Measurements from ENCODE around the gene SCG5. TPM values are rescaled to one million over a fixed set of nuclear protein-coding genes. Genes with fewer than 3 reads are reported as not detected.

SCG5 gene
- total RNA-seq, 2 experiments from 2014 or later: 3.5 to 4.3 TPM

DNA sequence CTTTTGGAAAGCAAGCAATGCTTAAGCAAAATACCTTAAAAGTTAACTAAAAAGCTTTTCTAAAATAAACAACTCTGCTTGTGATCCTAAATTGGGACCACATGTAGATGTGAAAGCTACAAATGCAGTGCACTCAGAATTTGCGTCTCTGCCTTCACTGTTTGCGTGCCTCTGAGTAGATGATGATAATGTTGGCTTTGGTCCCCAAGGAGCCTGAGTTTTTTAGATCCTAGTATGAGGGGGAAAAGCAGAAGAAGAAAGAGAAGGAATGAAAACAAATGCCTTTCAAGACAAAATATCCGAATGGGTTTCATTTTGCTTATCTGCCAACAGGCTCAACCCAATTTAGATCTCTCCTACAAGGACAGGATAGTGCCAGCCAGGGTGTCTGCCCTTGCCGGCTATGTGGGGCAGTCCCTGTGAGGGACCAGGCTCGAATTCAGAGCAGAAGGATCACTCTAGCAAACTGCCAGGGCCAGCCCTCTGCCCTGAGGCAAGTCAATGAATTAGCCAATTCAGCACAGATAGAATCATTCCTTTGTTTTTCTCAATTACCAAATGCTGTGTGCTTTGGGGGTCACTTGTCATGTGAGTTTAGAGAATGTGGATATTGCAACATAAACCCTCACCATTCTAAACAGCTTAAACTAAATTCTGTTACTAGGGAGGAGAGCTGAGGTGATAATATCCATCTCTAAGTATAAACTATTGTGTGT lies 28.5 kb downstream of the SCG5 start:
- Mint-ChIP-seq H3K9me3 (ENCODE audit: low read depth) (no peaks in the 10 kb centered on the region), H3K27ac (no peak overlapping the region), H3K4me1 (no peaks in the 10 kb centered on the region), H3K36me3 (peaks cover 1% of the 10 kb centered on the region), H3K27me3 (no peaks in the 10 kb centered on the region), H3K4me3 (no peak overlapping the region)
- no peak for DNase-seq
- CTCF ChIA-PET: no interaction called here
- no peak for ATAC-seq

DNA sequence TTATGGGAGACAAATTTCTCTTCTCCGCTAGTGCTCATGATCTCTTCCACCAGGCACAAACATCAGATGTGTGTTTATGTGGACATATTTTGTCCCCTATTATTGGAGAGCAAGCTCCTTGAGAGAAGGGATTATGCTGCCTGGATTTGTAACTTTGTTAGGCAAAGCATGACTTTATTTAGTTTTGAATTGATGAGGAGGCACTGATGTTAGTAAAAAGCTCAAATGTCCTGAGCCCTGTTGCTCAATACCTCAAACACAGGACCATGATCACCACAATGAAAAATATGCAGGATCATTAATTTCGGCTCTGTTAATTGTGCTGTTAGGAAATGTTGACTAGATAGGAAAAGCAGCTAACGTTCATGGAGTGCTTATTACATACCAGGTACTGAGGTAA lies 29.1 kb downstream of the SCG5 start:
- CTCF ChIA-PET: interaction anchor here (1.4 kb wide), 1 partner anchor 20 kb away, joined by 3 read pairs; no protein-coding TSS in a partner anchor
- peaks cover 1% of the 10 kb centered on the region for H3K36me3 Mint-ChIP-seq
- no peak overlapping the region for H3K4me3 Mint-ChIP-seq
- no peaks in the 10 kb centered on the region for H3K9me3 Mint-ChIP-seq (ENCODE audit: low read depth)
- no peaks in the 10 kb centered on the region for H3K27me3 Mint-ChIP-seq
- no peaks in the 10 kb centered on the region for H3K4me1 Mint-ChIP-seq
- no peak for ATAC-seq
- no peak for DNase-seq
- no peak overlapping the region for H3K27ac Mint-ChIP-seq

DNA sequence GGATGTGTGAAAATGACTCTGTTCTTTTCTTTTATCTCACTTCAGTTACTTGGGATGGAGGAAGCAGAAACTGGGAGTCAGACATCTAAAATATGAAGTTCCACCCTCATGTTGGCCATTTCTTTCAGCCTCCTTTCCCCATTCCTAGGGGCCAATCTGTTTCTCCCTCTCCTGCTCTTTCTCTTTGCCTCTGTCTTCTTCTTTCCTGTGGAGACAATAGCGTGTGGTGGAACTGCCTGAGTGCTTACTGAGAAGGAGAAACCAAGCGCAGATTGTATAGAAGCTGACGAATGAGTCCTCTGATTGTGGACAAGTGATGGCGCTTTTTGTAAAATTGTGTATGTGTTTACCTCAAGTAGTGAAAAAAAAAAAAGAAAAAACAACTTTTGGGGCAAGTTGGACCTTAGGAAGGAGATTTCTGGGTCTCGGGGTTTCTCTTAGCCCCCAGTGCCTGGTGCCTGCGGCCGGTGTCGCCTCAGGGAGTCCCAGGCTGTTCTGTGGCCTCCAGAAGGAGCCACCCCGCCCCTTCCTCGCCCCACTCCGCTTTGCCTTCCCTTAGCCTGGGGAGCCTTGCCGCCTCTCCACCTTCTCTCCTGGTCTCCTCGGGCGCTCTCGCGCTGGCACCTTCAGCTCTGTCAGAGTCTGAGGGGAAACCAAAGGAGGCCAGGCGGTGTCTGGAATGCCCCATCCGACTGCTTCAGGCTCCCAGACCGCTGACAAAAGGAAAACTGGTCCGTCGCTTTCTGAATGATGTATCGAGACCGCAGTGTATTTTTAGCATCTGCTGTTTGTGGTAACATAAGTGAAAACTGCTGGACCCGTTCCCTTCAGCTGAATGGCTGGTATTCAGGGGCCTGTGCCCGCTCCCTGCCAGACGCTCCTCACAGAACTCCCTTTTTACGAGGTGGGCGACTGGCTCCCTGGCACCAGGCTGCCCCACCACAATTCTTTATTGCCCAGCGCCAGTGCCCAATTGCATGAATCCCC lies 30.1 kb downstream of the SCG5 start:
- no peak for ATAC-seq
- Mint-ChIP-seq H3K9me3 (ENCODE audit: low read depth) (no peaks in the 10 kb centered on the region), H3K36me3 (peaks cover 1% of the 10 kb centered on the region), H3K4me1 (no peaks in the 10 kb centered on the region), H3K27me3 (no peaks in the 10 kb centered on the region), H3K27ac (no peak overlapping the region), H3K4me3 (no peak overlapping the region)
- no peak for DNase-seq
- CTCF ChIA-PET: interaction anchor here (0.9 to 1.4 kb wide), 2 partner anchors 21 to 173 kb away, joined by 3 read pairs; no protein-coding TSS in a partner anchor

GRCh38 chr15:32674681-32675080 lies 33.2 kb downstream of the SCG5 start:
- no peak for ATAC-seq

GRCh38 chr15:32675466-32675865 lies 34.0 kb downstream of the SCG5 start:
- no peaks in the 10 kb centered on the region for H3K4me1 Mint-ChIP-seq
- CTCF ChIA-PET: no interaction called here
- DNase-seq: no peak
- no peaks in the 10 kb centered on the region for H3K36me3 Mint-ChIP-seq
- H3K27ac Mint-ChIP-seq: no peak overlapping the region
- H3K9me3 Mint-ChIP-seq (ENCODE audit: low read depth): no peaks in the 10 kb centered on the region
- H3K27me3 Mint-ChIP-seq: no peaks in the 10 kb centered on the region
- ATAC-seq: no peak
- H3K4me3 Mint-ChIP-seq: no peak overlapping the region

More at GRCh38 chr15:32674681-32675080, 33.2 kb downstream of the SCG5 start:
- Mint-ChIP-seq H3K27ac (no peak overlapping the region), H3K4me1 (no peaks in the 10 kb centered on the region), H3K36me3 (no peaks in the 10 kb centered on the region), H3K4me3 (no peak overlapping the region), H3K27me3 (no peaks in the 10 kb centered on the region), H3K9me3 (ENCODE audit: low read depth) (no peaks in the 10 kb centered on the region)
- DNase-seq: no peak
- CTCF ChIA-PET: no interaction called here

- H3K9me3 Mint-ChIP-seq (ENCODE audit: low read depth): no peaks in the 10 kb centered on the region
- H3K27me3 Mint-ChIP-seq: no peaks in the 10 kb centered on the region
- H3K36me3 Mint-ChIP-seq: no peaks in the 10 kb centered on the region
- CTCF ChIA-PET: no interaction called here
- no peak for DNase-seq
- no peaks in the 10 kb centered on the region for H3K4me1 Mint-ChIP-seq
- H3K27ac Mint-ChIP-seq: no peak overlapping the region
- no peak for ATAC-seq
- no peak overlapping the region for H3K4me3 Mint-ChIP-seq
Observed at GRCh38 chr15:32676169-32676568, 34.7 kb downstream of the SCG5 start.

- Mint-ChIP-seq H3K4me3 (no peak overlapping the region), H3K4me1 (no peaks in the 10 kb centered on the region), H3K27me3 (no peaks in the 10 kb centered on the region), H3K27ac (no peak overlapping the region), H3K36me3 (no peaks in the 10 kb centered on the region), H3K9me3 (ENCODE audit: low read depth) (no peaks in the 10 kb centered on the region)
- ATAC-seq (no peak), DNase-seq (no peak)
- CTCF ChIA-PET: no interaction called here
Observed at GRCh38 chr15:32677238-32677750, 35.8 kb downstream of the SCG5 start.

DNA sequence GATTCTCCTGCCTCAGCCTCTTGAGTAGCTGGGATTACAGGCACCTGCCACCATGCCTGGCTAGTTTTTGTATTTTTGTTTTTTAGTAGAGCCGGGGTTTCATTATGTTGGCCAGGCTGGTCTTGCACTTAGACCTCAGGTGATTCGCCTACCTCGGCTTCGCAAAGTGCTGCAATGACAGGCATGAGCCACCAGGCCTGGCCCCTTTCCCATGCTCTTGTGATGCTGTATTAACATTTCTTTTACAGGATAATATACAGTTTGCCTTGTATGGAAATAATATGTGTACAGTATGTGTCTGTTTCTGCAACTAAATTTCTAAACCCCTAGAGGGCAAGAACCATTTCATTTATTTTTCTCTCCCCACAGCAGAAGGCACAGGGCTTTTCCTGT lies 37.8 kb downstream of the SCG5 start:
- Mint-ChIP-seq H3K9me3 (ENCODE audit: low read depth) (no peaks in the 10 kb centered on the region), H3K4me1 (peaks cover 10% of the 10 kb centered on the region), H3K4me3 (no peak overlapping the region), H3K36me3 (peaks cover 10% of the 10 kb centered on the region), H3K27ac (no peak overlapping the region), H3K27me3 (no peaks in the 10 kb centered on the region)
- CTCF ChIA-PET: interaction anchor here (1.5 kb wide), 1 partner anchor 21 kb away, joined by 3 read pairs; no protein-coding TSS in a partner anchor
- DNase-seq (no peak), ATAC-seq (no peak)

DNA sequence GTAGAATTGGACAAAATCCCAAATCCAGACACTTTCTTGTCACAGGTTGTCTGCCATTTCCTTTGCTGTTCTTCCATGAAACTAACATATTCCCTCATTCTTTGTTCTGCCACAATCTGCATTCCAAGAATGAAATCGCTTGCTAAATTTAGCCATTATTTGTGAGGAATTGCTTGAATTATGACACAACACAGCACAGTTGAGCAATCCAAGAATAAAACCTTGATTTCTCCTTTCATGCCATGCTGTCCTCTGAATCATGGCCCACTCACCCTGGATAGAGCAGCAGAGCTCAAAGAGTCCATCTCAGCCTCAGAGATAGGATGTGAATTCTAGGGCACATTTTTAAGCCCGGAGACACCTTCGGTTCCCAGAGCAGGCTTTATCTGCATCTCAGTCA lies 41.1 kb downstream of the SCG5 start:
- H3K27ac Mint-ChIP-seq: no peak overlapping the region
- peaks cover 13% of the 10 kb centered on the region for H3K4me1 Mint-ChIP-seq
- H3K4me3 Mint-ChIP-seq: no peak overlapping the region
- DNase-seq (no peak), ATAC-seq (no peak)
- peaks cover 22% of the 10 kb centered on the region for H3K36me3 Mint-ChIP-seq
- no peaks in the 10 kb centered on the region for H3K27me3 Mint-ChIP-seq
- H3K9me3 Mint-ChIP-seq (ENCODE audit: low read depth): no peaks in the 10 kb centered on the region
- CTCF ChIA-PET: no interaction called here

- H3K27me3 Mint-ChIP-seq: no peaks in the 10 kb centered on the region
- H3K9me3 Mint-ChIP-seq (ENCODE audit: low read depth): no peaks in the 10 kb centered on the region
- peaks cover 22% of the 10 kb centered on the region for H3K36me3 Mint-ChIP-seq
- CTCF ChIA-PET: interaction anchor here (1.3 kb wide), 1 partner anchor 21 kb away, joined by 6 read pairs; no protein-coding TSS in a partner anchor
- H3K4me1 Mint-ChIP-seq: peaks cover 13% of the 10 kb centered on the region
- no peak overlapping the region for H3K27ac Mint-ChIP-seq
- H3K4me3 Mint-ChIP-seq: no peak overlapping the region
- DNase-seq: no peak
- ATAC-seq: no peak
Observed at GRCh38 chr15:32682977-32683630, 41.6 kb downstream of the SCG5 start.

- DNase-seq: peak; percentile 43
- H3K36me3 Mint-ChIP-seq: peaks cover 22% of the 10 kb centered on the region
- no peaks in the 10 kb centered on the region for H3K27me3 Mint-ChIP-seq
- H3K4me3 Mint-ChIP-seq: no peak overlapping the region
- H3K4me1 Mint-ChIP-seq: peaks cover 13% of the 10 kb centered on the region
- ATAC-seq: no peak
- no peaks in the 10 kb centered on the region for H3K9me3 Mint-ChIP-seq (ENCODE audit: low read depth)
- CTCF ChIA-PET: interaction anchor here (1.3 kb wide), 1 partner anchor 21 kb away, joined by 6 read pairs; no protein-coding TSS in a partner anchor
- H3K27ac Mint-ChIP-seq: no peak overlapping the region
Observed at GRCh38 chr15:32683906-32684584, 42.5 kb downstream of the SCG5 start.

GRCh38 chr15:32685576-32685975 lies 44.1 kb downstream of the SCG5 start:
- H3K9me3 Mint-ChIP-seq (ENCODE audit: low read depth): no peaks in the 10 kb centered on the region
- no peak overlapping the region for H3K27ac Mint-ChIP-seq
- ATAC-seq: no peak
- H3K36me3 Mint-ChIP-seq: peaks cover 22% of the 10 kb centered on the region
- DNase-seq: no peak
- peaks cover 13% of the 10 kb centered on the region for H3K4me1 Mint-ChIP-seq
- H3K4me3 Mint-ChIP-seq: no peak overlapping the region
- H3K27me3 Mint-ChIP-seq: no peaks in the 10 kb centered on the region
- CTCF ChIA-PET: no interaction called here

- Mint-ChIP-seq H3K27ac (no peak overlapping the region), H3K4me3 (no peak overlapping the region), H3K27me3 (no peaks in the 10 kb centered on the region), H3K9me3 (ENCODE audit: low read depth) (no peaks in the 10 kb centered on the region), H3K4me1 (peaks cover 13% of the 10 kb centered on the region), H3K36me3 (peaks cover 22% of the 10 kb centered on the region)
- CTCF ChIA-PET: interaction anchor here (1.3 kb wide), 1 partner anchor 25 kb away, joined by 4 read pairs; no protein-coding TSS in a partner anchor
- DNase-seq (no peak), ATAC-seq (no peak)
Observed at GRCh38 chr15:32687556-32687955, 46.0 kb downstream of the SCG5 start.
